Endothelial cell of umbilical vein (primary cell): ENCODE data around the gene GNB1. TPM values are rescaled to one million over a fixed set of nuclear protein-coding genes. Genes with fewer than 3 reads are reported as not detected.
"Not testable (repeated sequence)": the region's sequence is repeated elsewhere in the genome, so short reads cannot be mapped to it uniquely, and the experiment has no call there.

Source experiments
- BruUV-seq: library from RNA; stranded (reverse); fragments of 400-500 nt; replicated peaks from 2 replicates; lab custom pipeline; 2021; lab: Mats Ljungman, UMichigan
- CTCF ChIA-PET: fragments of 300-600, 350-600 bp; sonication (Branson Sonifier 250); formaldehyde crosslinking; loops from one replicate; lab custom pipeline; 2021; ENCODE audit warnings: antibody characterized with exemption, inconsistent platforms; lab: Charles Lee
- POLR2A ChIA-PET: fragments of 300-600, 350-600 bp; sonication (Branson Sonifier 250); formaldehyde crosslinking; loops from one replicate; lab custom pipeline; 2021; ENCODE audit warnings: antibody characterized with exemption, inconsistent platforms; lab: Charles Lee
- DNase-seq: peaks from one replicate; pipeline ENCODE4 v3.0.0-alpha.2; 2011; ENCODE audit warnings: low read depth, low spot score
- FAIRE-seq: peaks from 2 replicates; lab custom pipeline; 2011; peaks lifted over from hg19 to GRCh38; lab: Jason Lieb, UNC
- H2AFZ ChIP-seq: 2 replicates; pipeline ENCODE4 v1.6.0; 2012; ENCODE audit warnings: low read depth, low read length, control low read depth, inconsistent platforms
- H3K27ac ChIP-seq: 2 replicates; pipeline ENCODE4 v1.5.1; 2011; ENCODE audit warnings: low read depth, mild to moderate bottlenecking, control low read depth, low read length, moderate library complexity; ENCODE audit not compliant: insufficient read depth
- H3K27me3 ChIP-seq, 2 experiments: 2 replicates each; pipeline versions ENCODE4 v1.6.0 to v1.6.1; 2011; ENCODE audit warnings: low read length in 2 of 2, mixed read lengths in 1 of 2; ENCODE audit not compliant: control insufficient read depth in 2 of 2, insufficient read depth in 2 of 2
- H3K36me3 ChIP-seq, 2 experiments: 2 replicates in 1 of 2; 3 replicates in 1 of 2; pipeline ENCODE4 v1.5.1; 2011; ENCODE audit warnings: low read length in 2 of 2, mild to moderate bottlenecking in 1 of 2, moderate library complexity in 1 of 2; ENCODE audit not compliant: control insufficient read depth in 2 of 2, insufficient read depth in 2 of 2; ENCODE audit errors: extremely low read depth in 1 of 2
- H3K4me1 ChIP-seq: 3 replicates; pipeline ENCODE4 v1.5.1; 2011; ENCODE audit warnings: mild to moderate bottlenecking, low read length; ENCODE audit not compliant: control insufficient read depth, insufficient read depth; ENCODE audit errors: extremely low read depth
- H3K4me2 ChIP-seq: 2 replicates; pipeline ENCODE4 v1.6.1; 2011; ENCODE audit warnings: low read length, control low read depth, mixed read lengths; ENCODE audit not compliant: insufficient read depth
- H3K4me3 ChIP-seq, 3 experiments: fragments of 200-600 bp in 1 of 3; sonication (generic), shearing (Covaris generic) in 1 of 3; replicated peaks in 1 of 3; 2 replicates each; pipeline ENCODE4 v1.5.1; 2011 to 2016; ENCODE audit warnings: control low read depth in 3 of 3, low read length in 3 of 3, mild to moderate bottlenecking in 2 of 3, inconsistent platforms in 1 of 3, low read depth in 1 of 3, moderate library complexity in 1 of 3; ENCODE audit not compliant: insufficient read depth in 1 of 3
- H3K79me2 ChIP-seq: 2 replicates; pipeline ENCODE4 v1.6.0; 2012; ENCODE audit warnings: low read length, inconsistent platforms; ENCODE audit not compliant: control insufficient read depth, insufficient read depth
- H3K9ac ChIP-seq: replicated peaks from 2 replicates; pipeline ENCODE3; 2011; ENCODE audit warnings: low read length, control low read depth; ENCODE audit not compliant: insufficient read depth; ENCODE audit errors: extremely low read depth
- H3K9me1 ChIP-seq: replicated peaks from 3 replicates; pipeline ENCODE4 v1.6.0; 2011; ENCODE audit warnings: mild to moderate bottlenecking, low read length; ENCODE audit not compliant: control insufficient read depth, insufficient read depth; ENCODE audit errors: extremely low read depth
- H3K9me3 ChIP-seq: replicated peaks from 2 replicates; pipeline ENCODE4 v1.5.1; 2012; ENCODE audit warnings: low read length, inconsistent platforms; ENCODE audit not compliant: control insufficient read depth, insufficient read depth
- H4K20me1 ChIP-seq: replicated peaks from 2 replicates; pipeline ENCODE3; 2011; ENCODE audit warnings: mild to moderate bottlenecking, low read length; ENCODE audit not compliant: control insufficient read depth, insufficient read depth; ENCODE audit errors: extremely low read depth
- EZH2 ChIP-seq: IDR thresholded peaks from 2 replicates; pipeline ENCODE4 v1.6.1; 2012; ENCODE audit warnings: borderline replicate concordance, low read depth, mild to moderate bottlenecking, moderate library complexity, low read length, inconsistent platforms; ENCODE audit not compliant: severe bottlenecking
- FOS ChIP-seq: IDR thresholded peaks from 2 replicates; pipeline ENCODE4 v1.6.1; 2011; ENCODE audit warnings: mild to moderate bottlenecking, low read length, moderate library complexity, borderline replicate concordance; ENCODE audit not compliant: insufficient read depth
- GATA2 ChIP-seq: IDR thresholded peaks from 2 replicates; pipeline ENCODE4 v1.7.0; 2011; ENCODE audit warnings: low read depth, mild to moderate bottlenecking, moderate library complexity, mixed read lengths, low read length; ENCODE audit not compliant: insufficient read length, insufficient read depth
- JUN ChIP-seq: IDR thresholded peaks from 2 replicates; pipeline ENCODE4 v1.6.1; 2011; ENCODE audit warnings: borderline replicate concordance, low read depth; ENCODE audit not compliant: insufficient read length, insufficient read depth
- MYC ChIP-seq: IDR thresholded peaks from one replicate; pipeline ENCODE4 v1.6.1; 2011; ENCODE audit warnings: mild to moderate bottlenecking, low read depth, low read length
- POLR2A ChIP-seq: IDR thresholded peaks from 2 replicates; pipeline ENCODE4 v1.6.1; 2012; ENCODE audit warnings: low read depth, mild to moderate bottlenecking, control low read depth, low read length
- POLR2AphosphoS5 ChIP-seq: IDR thresholded peaks from 2 replicates; pipeline ENCODE4 v1.6.1; 2012; ENCODE audit warnings: low read depth, mild to moderate bottlenecking, control low read depth, low read length, moderate library complexity; ENCODE audit not compliant: insufficient read depth
- dilution Hi-C: fragments of 300-500 bp; cut with MboI; formaldehyde crosslinking; loops from one replicate; pipeline ENCODE4 v1.15.0; 2019; ENCODE audit warnings: low sequenced_read_pairs; ENCODE audit not compliant: extremely low pct_ligation_motif_present
- intact Hi-C: fragments of 100-400 bp; cut with micrococcal nuclease; formaldehyde crosslinking; loops from one replicate; pipeline ENCODE4 v1.10.0; 2022
- polyA plus RNA-seq, 4 experiments: library from polyadenylated mRNA; depleted of rRNA in 3 of 4; stranded (reverse) in 3 of 4; unstranded in 1 of 4; fragments of >200 nt; gene quantifications; 2 replicates each; pipeline versions ENCODE4 v1.2.1 to v1.2.3, GENCODE V29; 2011 to 2012; ENCODE audit warnings: missing spikeins in 1 of 4
- total RNA-seq: library from RNA; stranded (reverse); gene quantifications from 2 replicates; pipeline ENCODE4 v1.2.3, GENCODE V29; 2021
- TF ChIP-seq, protein P1 (sequence below): IDR thresholded peaks from 2 replicates; pipeline ENCODE4 v1.6.1; 2011; ENCODE audit not compliant: insufficient read depth, insufficient read length
- TF ChIP-seq, protein P2 (sequence below), 2 donors: IDR thresholded peaks; 1 replicate in 1 of 2; 2 replicates in 1 of 2; pipeline ENCODE4 v1.5.1; 2011; ENCODE audit warnings: low read length in 2 of 2, mild to moderate bottlenecking in 2 of 2, moderate library complexity in 2 of 2, control low read depth in 1 of 2, inconsistent platforms in 1 of 2, low read depth in 1 of 2; ENCODE audit not compliant: insufficient read depth in 1 of 2; ENCODE audit errors: extremely low read depth in 1 of 2

Gene GNB1
- total and polyA plus RNA-seq, 2 donors (not counting 3 experiments of a cell fraction or from before 2014, with no cell fraction given), result 501 to 529 TPM

DNA sequence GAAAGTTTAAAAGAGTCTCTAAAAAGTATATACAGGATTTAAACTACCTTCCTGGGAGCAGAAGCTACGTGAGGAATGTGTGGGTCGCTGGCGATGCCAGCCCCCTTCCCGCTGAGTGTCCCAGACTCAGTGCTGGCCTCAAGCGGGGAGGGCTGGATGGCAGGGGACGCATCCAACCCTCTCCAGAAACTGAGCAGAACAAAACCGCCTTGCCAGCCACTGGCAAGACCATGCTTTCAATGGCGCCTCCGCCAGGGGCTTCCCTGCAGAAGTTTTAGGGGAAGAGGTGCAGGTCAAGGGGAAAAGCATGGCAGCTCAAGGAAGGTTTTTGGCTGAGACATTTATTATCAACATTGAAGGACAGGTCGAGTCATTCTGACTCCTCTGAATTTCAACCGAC, 138.7 kb downstream of the GNB1 start:
- H4K20me1 ChIP-seq, result no peaks in the 10 kb centered on the region
- no peak overlapping the region for H3K4me2 ChIP-seq
- no peaks in the 10 kb centered on the region for H3K9me3 ChIP-seq
- DNase-seq, result no peak
- POLR2A ChIA-PET, result no interaction called here
- H3K9ac ChIP-seq, result no peak overlapping the region
- no peak overlapping the region for H2AFZ ChIP-seq
- no peak overlapping the region for H3K4me3 ChIP-seq
- H3K9me1 ChIP-seq, result no peaks in the 10 kb centered on the region
- no peak overlapping the region for H3K27ac ChIP-seq
- dilution Hi-C loops (no loop called here), intact Hi-C loops (no loop called here)
- TSS peak; percentile 41 for BruUV-seq
- no peaks in the 10 kb centered on the region for H3K4me1 ChIP-seq
- H3K36me3 ChIP-seq, result peaks cover 4 to 25% of the 10 kb centered on the region in 2 experiments
- no peak for FAIRE-seq
- TF ChIP-seq FOS (no peak), MYC (no peak), GATA2 (no peak), POLR2A (no peak), EZH2 (no peak), POLR2AphosphoS5 (no peak), JUN (no peak)
- TF ChIP-seq, protein P1, sequence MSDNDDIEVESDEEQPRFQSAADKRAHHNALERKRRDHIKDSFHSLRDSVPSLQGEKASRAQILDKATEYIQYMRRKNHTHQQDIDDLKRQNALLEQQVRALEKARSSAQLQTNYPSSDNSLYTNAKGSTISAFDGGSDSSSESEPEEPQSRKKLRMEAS, result no peak
- TF ChIP-seq, protein P2, sequence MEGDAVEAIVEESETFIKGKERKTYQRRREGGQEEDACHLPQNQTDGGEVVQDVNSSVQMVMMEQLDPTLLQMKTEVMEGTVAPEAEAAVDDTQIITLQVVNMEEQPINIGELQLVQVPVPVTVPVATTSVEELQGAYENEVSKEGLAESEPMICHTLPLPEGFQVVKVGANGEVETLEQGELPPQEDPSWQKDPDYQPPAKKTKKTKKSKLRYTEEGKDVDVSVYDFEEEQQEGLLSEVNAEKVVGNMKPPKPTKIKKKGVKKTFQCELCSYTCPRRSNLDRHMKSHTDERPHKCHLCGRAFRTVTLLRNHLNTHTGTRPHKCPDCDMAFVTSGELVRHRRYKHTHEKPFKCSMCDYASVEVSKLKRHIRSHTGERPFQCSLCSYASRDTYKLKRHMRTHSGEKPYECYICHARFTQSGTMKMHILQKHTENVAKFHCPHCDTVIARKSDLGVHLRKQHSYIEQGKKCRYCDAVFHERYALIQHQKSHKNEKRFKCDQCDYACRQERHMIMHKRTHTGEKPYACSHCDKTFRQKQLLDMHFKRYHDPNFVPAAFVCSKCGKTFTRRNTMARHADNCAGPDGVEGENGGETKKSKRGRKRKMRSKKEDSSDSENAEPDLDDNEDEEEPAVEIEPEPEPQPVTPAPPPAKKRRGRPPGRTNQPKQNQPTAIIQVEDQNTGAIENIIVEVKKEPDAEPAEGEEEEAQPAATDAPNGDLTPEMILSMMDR (IDR thresholded peaks at IDR 0.05; ENCODE audit: extremely low read depth in 1 of 2, insufficient read depth in 1 of 2, low read depth in 1 of 2, low read length in 2 of 2), result no peak
- no peaks in the 10 kb centered on the region for H3K27me3 ChIP-seq
- no peaks in the 10 kb centered on the region for H3K79me2 ChIP-seq
- CTCF ChIA-PET, result no interaction called here

DNA sequence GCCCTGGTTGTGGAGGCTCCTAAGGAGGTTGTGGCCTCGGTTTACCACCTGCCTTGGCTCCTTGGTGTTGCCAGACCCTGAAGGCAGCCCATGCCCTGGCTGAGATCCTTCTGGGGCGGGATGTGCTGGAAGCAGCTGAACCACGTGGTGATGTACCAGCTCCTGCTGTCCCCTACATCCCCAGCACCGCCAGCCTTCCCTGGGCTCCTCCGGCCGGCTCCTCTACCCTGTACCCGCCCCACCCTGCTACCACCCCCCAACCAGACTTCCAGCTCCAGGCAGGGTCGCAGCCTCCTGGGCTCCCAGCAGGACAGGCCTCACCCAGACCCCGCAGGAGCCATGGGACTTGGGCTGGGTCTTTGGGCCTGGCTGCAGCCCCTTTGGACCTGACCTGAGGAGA, 140.9 kb downstream of the GNB1 start:
- H3K4me2 ChIP-seq, H3K9me3 ChIP-seq, POLR2A ChIA-PET, dilution Hi-C loops, H3K79me2 ChIP-seq, H3K9ac ChIP-seq, H3K27me3 ChIP-seq, H3K4me3 ChIP-seq, H2AFZ ChIP-seq, H3K27ac ChIP-seq, DNase-seq, H4K20me1 ChIP-seq, CTCF ChIA-PET, H3K9me1 ChIP-seq, H3K4me1 ChIP-seq, FAIRE-seq, BruUV-seq: not testable (repeated sequence)
- peaks cover 0 to 16% of the 10 kb centered on the region in 2 experiments for H3K36me3 ChIP-seq
- intact Hi-C loops, result loop anchor here (10.0 kb wide), 1 partner anchor 55 kb away; the partner anchor contains the start of gene SLC35E2B
